ENCODE results near the gene VWA3A. TPM values are rescaled to one million over a fixed set of nuclear protein-coding genes. Genes with fewer than 3 reads are reported as not detected.

Gene VWA3A
- total and polyA plus RNA-seq, 2 of the 8 experiments (the other 6 are each of a cell fraction or from before 2014, with no cell fraction given): 0.05 TPM; not detected in 1

DNA sequence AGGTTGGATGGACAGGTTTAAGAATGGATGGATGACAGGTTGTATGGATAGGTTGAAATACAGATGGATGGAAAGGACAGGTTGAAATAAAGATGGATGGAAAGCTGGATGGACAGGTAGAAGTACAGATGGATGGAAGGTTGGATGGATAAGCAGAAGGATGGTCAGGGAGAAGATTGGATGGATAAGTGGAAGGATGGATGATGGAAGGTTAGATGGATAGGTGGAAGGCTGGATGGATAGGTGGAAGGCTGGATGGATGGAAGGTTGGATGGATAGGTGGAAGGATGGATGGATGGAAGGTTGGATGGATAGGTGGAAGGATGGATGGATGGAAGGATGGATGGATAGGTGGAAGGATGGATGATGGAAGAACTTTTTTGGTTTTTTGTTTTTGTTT is 69.1 kb downstream of the VWA3A start:
- Histone ChIP-seq H3K23ac (ENCODE audit: insufficient read length) (no peak overlapping the region), H3K79me1 (ENCODE audit: low read depth, low read length) (no peaks in the 10 kb centered on the region), H3K4me3 (ENCODE audit: extremely low read depth in 1 of 4, insufficient read depth in 2 of 4, low read depth in 3 of 4, low read length in 4 of 4) (no peak overlapping the region), H4K91ac (replicated peaks; ENCODE audit: insufficient read length, low read length) (no peak overlapping the region), H2BK120ac (replicated peaks; ENCODE audit: low read depth, low read length) (no peak overlapping the region), H3K4ac (replicated peaks; ENCODE audit: insufficient read length, low read depth, low read length) (no peak overlapping the region), H3K79me2 (ENCODE audit: control insufficient read depth in 1 of 2, insufficient read depth in 2 of 2, low read length in 2 of 2) (no peaks in the 10 kb centered on the region), H3K4me2 (ENCODE audit: insufficient read depth in 1 of 2, low read depth in 2 of 2, low read length in 2 of 2) (peak overlapping the region in 1 of 2 experiments; percentile 69; a peak in 1 of 4 replicates), H3K27me3 (replicated peaks in 1 of 4; ENCODE audit: control insufficient read depth in 3 of 4, extremely low read depth in 1 of 4, insufficient read depth in 3 of 4, low read length in 3 of 4) (peaks cover 0 to 21% (median 14%) of the 10 kb centered on the region in 4 experiments; a peak in 6 of 7 replicates), H2BK15ac (ENCODE audit: low read length) (no peak overlapping the region), H3K9ac (replicated peaks in 1 of 4; ENCODE audit: extremely low read depth in 1 of 4, low read depth in 3 of 4, low read length in 3 of 4) (no peak overlapping the region), H2BK12ac (ENCODE audit: low read depth, low read length) (no peak overlapping the region), H2AFZ (ENCODE audit: low read length) (no peak overlapping the region), H3K9me3 (ENCODE audit: insufficient read depth in 2 of 2, low read depth in 1 of 2, low read length in 1 of 2) (no peaks in the 10 kb centered on the region), H4K20me1 (replicated peaks in 1 of 2; ENCODE audit: control insufficient read depth in 1 of 2, insufficient read depth in 2 of 2, low read length in 2 of 2) (no peaks in the 10 kb centered on the region), H4K5ac (ENCODE audit: insufficient read length, low read depth, low read length) (no peak overlapping the region), H3K23me2 (ENCODE audit: low read depth, low read length) (peaks cover 11% of the 10 kb centered on the region; the same call in 1 of the 2 replicates), H2BK20ac (ENCODE audit: low read length) (no peak overlapping the region), H2AK5ac (ENCODE audit: low read depth, low read length) (no peak overlapping the region), H3K36me3 (ENCODE audit: control insufficient read depth in 2 of 4, insufficient read depth in 4 of 4, low read length in 3 of 4) (no peaks in the 10 kb centered on the region), H2BK5ac (ENCODE audit: low read depth, low read length) (no peak overlapping the region), H3K56ac (replicated peaks; ENCODE audit: insufficient read length, low read depth, low read length) (peak overlapping the region; percentile 43), H4K8ac (ENCODE audit: extremely low read depth, insufficient read depth, low read length) (no peak overlapping the region), H3K14ac (ENCODE audit: insufficient read length) (no peak overlapping the region), H3K4me1 (replicated peaks in 1 of 4; ENCODE audit: control insufficient read depth in 3 of 4, insufficient read depth in 4 of 4, low read length in 3 of 4) (no peaks in the 10 kb centered on the region), H3K27ac (ENCODE audit: low read depth, low read length) (no peak overlapping the region), H3K18ac (ENCODE audit: extremely low read depth, low read length) (no peak overlapping the region)
- DNase-seq (ENCODE audit: low read depth in 1 of 2, low spot score in 2 of 2) (no peak), FAIRE-seq (no peak)
- POLR2A ChIA-PET (ENCODE audit: partially characterized antibody): interaction anchor here (2.1 kb wide), 1 partner anchor 20 kb away, joined by 5 read pairs; no protein-coding TSS in a partner anchor
- CTCF ChIA-PET (ENCODE audit: partially characterized antibody): interaction anchor here (0.6 to 4.3 kb wide), 6 partner anchors 19 to 139 kb away, joined by 3 to 32 read pairs (median 4); no protein-coding TSS in a partner anchor
- TF ChIP-seq POU5F1 (IDR thresholded peaks at IDR 0.05; ENCODE audit: low read depth, low read length) (no peak), KDM5A (IDR thresholded peaks at IDR 0.05; ENCODE audit: low read length) (no peak), CREB1 (IDR thresholded peaks at IDR 0.05) (no peak)

All from H1 (cell line).